ENCODE measurements around the gene TOX2.

The TOX2 gene

DNA sequence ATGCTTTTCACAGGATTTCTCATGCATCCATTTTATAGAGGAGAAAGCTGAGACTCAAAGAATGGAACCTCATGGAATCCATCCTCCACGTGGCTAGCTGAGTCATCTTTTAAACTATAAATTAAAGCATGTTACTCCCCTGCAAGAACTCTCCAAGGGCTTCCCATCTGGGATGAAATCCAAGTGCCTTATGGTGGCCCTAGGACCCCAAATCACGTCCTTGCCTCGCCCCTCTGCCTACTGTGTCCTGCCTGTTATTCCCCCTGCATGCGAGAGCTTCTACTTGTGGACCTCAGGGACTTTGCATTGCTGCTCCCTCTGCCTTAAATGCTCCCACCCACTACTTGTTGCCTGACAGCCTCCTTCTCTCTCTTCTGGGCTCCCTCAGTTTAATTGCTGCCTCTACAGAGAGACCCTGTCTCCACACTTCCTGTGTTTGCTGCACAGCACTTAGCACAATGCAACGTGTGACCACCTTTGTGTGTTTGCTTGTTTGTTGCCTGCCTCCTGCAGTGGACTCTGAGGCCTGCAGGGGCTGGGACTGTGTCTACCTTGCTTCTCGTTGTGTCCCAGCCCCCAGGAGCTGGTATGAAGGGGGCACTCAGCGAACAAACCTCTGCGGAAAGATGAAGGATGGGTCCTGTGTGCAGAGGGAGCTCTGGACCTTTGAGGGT, 39.4 kb downstream of the TOX2 start:
- in situ Hi-C loops (cut with MboI; ENCODE audit: low pct_unique_long_range_greater_than_20kb, low sequenced_read_pairs, unreplicated experiment): no loop called here
- no peak for DNase-seq (ENCODE audit: low spot score)
- TF ChIP-seq, protein P1, sequence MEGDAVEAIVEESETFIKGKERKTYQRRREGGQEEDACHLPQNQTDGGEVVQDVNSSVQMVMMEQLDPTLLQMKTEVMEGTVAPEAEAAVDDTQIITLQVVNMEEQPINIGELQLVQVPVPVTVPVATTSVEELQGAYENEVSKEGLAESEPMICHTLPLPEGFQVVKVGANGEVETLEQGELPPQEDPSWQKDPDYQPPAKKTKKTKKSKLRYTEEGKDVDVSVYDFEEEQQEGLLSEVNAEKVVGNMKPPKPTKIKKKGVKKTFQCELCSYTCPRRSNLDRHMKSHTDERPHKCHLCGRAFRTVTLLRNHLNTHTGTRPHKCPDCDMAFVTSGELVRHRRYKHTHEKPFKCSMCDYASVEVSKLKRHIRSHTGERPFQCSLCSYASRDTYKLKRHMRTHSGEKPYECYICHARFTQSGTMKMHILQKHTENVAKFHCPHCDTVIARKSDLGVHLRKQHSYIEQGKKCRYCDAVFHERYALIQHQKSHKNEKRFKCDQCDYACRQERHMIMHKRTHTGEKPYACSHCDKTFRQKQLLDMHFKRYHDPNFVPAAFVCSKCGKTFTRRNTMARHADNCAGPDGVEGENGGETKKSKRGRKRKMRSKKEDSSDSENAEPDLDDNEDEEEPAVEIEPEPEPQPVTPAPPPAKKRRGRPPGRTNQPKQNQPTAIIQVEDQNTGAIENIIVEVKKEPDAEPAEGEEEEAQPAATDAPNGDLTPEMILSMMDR (IDR thresholded peaks at IDR 0.05; ENCODE audit: extremely low read depth, insufficient read depth, missing control alignments): no peak

DNA sequence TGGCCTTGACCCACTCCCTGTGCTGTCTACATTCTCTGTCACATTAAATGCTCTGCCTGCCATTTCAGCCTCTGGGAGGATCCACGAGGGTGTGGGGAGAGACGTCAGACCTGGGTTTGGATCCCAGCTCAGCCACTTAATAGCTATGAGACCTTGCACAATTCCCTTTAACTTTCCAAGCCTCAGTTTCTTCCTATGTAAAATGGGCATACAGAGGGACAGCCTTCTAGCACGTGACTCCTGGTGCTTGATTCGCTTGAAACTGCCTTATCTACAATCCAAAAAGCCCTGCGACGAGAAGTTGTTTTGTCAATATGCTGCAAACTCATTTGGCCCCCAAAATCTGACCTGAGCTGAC, 40.0 kb downstream of the TOX2 start:
- TF ChIP-seq, protein P1 (IDR thresholded peaks at IDR 0.05; ENCODE audit: extremely low read depth, insufficient read depth, missing control alignments): no peak
- no peak for DNase-seq (ENCODE audit: low spot score)
- in situ Hi-C loops (cut with MboI; ENCODE audit: low pct_unique_long_range_greater_than_20kb, low sequenced_read_pairs, unreplicated experiment): no loop called here

DNA sequence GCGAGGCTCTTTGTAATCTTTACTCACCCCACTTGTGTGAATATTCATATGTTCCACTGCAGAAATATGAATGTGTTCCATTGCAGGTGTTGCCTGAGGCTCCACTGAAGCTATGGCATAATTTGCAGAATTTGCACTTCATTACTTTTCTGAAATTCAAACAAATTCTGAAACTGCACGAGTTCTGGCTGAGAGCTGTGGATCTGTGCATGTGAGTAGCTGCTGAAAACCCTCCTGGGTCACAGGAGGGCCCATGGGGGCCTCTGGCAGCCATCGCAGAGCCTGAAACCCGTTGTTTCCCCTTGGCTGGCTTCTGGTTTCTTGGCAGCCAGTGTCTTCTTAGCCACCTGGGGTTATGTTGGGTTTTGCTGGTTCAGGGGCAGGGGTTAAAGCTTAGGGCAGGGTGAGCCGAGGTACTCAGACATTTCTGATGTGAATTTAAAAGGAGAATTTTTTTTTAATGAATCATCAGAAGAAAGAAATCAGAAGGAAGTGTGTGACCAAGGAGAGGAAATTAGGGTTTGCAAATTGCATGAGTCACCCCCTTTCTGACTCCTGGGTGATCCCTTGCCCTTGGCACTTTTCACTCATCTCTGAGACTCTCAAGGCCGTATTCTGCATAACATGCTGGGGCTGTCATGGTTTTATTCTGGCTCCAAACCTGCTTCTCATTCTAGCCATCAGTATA, 40.6 kb downstream of the TOX2 start:
- DNase-seq (ENCODE audit: low spot score): peak; percentile 52
- TF ChIP-seq, protein P1 (IDR thresholded peaks at IDR 0.05; ENCODE audit: extremely low read depth, insufficient read depth, missing control alignments): no peak
- in situ Hi-C loops (cut with MboI; ENCODE audit: low pct_unique_long_range_greater_than_20kb, low sequenced_read_pairs, unreplicated experiment): no loop called here

GRCh38 chr20:43955750-43956191, 41.1 kb downstream of the TOX2 start:
- in situ Hi-C loops (cut with MboI; ENCODE audit: low pct_unique_long_range_greater_than_20kb, low sequenced_read_pairs, unreplicated experiment): no loop called here
- no peak for DNase-seq (ENCODE audit: low spot score)
- TF ChIP-seq, protein P1 (IDR thresholded peaks at IDR 0.05; ENCODE audit: extremely low read depth, insufficient read depth, missing control alignments): no peak

GRCh38 chr20:43957392-43957791, 42.7 kb downstream of the TOX2 start:
- no peak for DNase-seq (ENCODE audit: low spot score)
- in situ Hi-C loops (cut with MboI; ENCODE audit: low pct_unique_long_range_greater_than_20kb, low sequenced_read_pairs, unreplicated experiment): no loop called here
- TF ChIP-seq, protein P1 (IDR thresholded peaks at IDR 0.05; ENCODE audit: extremely low read depth, insufficient read depth, missing control alignments): no peak

- in situ Hi-C loops (cut with MboI; ENCODE audit: low pct_unique_long_range_greater_than_20kb, low sequenced_read_pairs, unreplicated experiment): no loop called here
- no peak for DNase-seq (ENCODE audit: low spot score)
- TF ChIP-seq, protein P1 (IDR thresholded peaks at IDR 0.05; ENCODE audit: extremely low read depth, insufficient read depth, missing control alignments): no peak
Measured at GRCh38 chr20:43958626-43959025, 44.0 kb downstream of the TOX2 start.

All from GM13977 (cell line).